Nephron (organoid): Measurements from ENCODE around the gene SOX18.

Experiments used
- H3K27ac Mint-ChIP-seq, 3 experiments: 2 replicates each; pipeline ENCODE4 v1.8.0; 2020; ENCODE audit warnings: mixed read lengths in 3 of 3, mild to moderate bottlenecking in 2 of 3, moderate library complexity in 1 of 3
- H3K27me3 Mint-ChIP-seq: 2 replicates; pipeline ENCODE4 v1.8.0; 2021; ENCODE audit warnings: low read depth, mild to moderate bottlenecking, moderate library complexity, mixed read lengths
- H3K36me3 Mint-ChIP-seq: 2 replicates; pipeline ENCODE4 v1.8.0; 2020; ENCODE audit warnings: low read depth, mixed read lengths
- H3K4me1 Mint-ChIP-seq: 2 replicates; pipeline ENCODE4 v1.8.0; 2020; ENCODE audit warnings: mixed read lengths
- H3K4me3 Mint-ChIP-seq, 3 experiments: 2 replicates each; pipeline ENCODE4 v1.8.0; 2020; ENCODE audit warnings: mild to moderate bottlenecking in 3 of 3, mixed read lengths in 3 of 3, moderate library complexity in 2 of 3
- H3K9me3 Mint-ChIP-seq: 2 replicates; pipeline ENCODE4 v1.8.0; 2020; ENCODE audit warnings: mixed read lengths
- TF ChIP-seq, protein P1 (sequence below), 3 experiments: fragments of 200-600 bp; sonication (generic); IDR thresholded peaks; one replicate each; pipeline ENCODE4 v1.5.0; 2021; ENCODE audit warnings: antibody characterized with exemption in 3 of 3; ENCODE audit not compliant: unreplicated experiment in 3 of 3

SOX18 gene

GRCh38 chr20:64082126-64082731, 32.8 kb upstream of the SOX18 start:
- Mint-ChIP-seq H3K9me3 (no peaks in the 10 kb centered on the region), H3K27me3 (peaks cover 51% of the 10 kb centered on the region), H3K27ac (peak overlapping the region in 1 of 3 experiments; percentile 48), H3K4me3 (peak overlapping the region; percentile 73 to 82 (median 81)), H3K4me1 (peaks cover 15% of the 10 kb centered on the region), H3K36me3 (no peaks in the 10 kb centered on the region)
- TF ChIP-seq, protein P1, sequence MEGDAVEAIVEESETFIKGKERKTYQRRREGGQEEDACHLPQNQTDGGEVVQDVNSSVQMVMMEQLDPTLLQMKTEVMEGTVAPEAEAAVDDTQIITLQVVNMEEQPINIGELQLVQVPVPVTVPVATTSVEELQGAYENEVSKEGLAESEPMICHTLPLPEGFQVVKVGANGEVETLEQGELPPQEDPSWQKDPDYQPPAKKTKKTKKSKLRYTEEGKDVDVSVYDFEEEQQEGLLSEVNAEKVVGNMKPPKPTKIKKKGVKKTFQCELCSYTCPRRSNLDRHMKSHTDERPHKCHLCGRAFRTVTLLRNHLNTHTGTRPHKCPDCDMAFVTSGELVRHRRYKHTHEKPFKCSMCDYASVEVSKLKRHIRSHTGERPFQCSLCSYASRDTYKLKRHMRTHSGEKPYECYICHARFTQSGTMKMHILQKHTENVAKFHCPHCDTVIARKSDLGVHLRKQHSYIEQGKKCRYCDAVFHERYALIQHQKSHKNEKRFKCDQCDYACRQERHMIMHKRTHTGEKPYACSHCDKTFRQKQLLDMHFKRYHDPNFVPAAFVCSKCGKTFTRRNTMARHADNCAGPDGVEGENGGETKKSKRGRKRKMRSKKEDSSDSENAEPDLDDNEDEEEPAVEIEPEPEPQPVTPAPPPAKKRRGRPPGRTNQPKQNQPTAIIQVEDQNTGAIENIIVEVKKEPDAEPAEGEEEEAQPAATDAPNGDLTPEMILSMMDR (IDR thresholded peaks at IDR 0.05; ENCODE audit: unreplicated experiment in 3 of 3) = no peak

GRCh38 chr20:64081624-64081964, 32.2 kb upstream of the SOX18 start:
- Mint-ChIP-seq H3K27me3 (peaks cover 48% of the 10 kb centered on the region), H3K9me3 (no peaks in the 10 kb centered on the region), H3K36me3 (no peaks in the 10 kb centered on the region), H3K4me1 (peaks cover 15% of the 10 kb centered on the region), H3K27ac (peak overlapping the region in 1 of 3 experiments; percentile 48), H3K4me3 (peak overlapping the region; percentile 73 to 82 (median 81))
- TF ChIP-seq, protein P1 (IDR thresholded peaks at IDR 0.05; ENCODE audit: unreplicated experiment in 3 of 3) = no peak

- peaks cover 43% of the 10 kb centered on the region for H3K27me3 Mint-ChIP-seq
- peak overlapping the region; percentile 13 to 49 (median 27) for H3K27ac Mint-ChIP-seq
- H3K4me3 Mint-ChIP-seq = peak overlapping the region; percentile 79 to 90 (median 85)
- TF ChIP-seq, protein P1 (IDR thresholded peaks at IDR 0.05; ENCODE audit: unreplicated experiment in 3 of 3) = no peak
- H3K9me3 Mint-ChIP-seq = no peaks in the 10 kb centered on the region
- H3K36me3 Mint-ChIP-seq = no peaks in the 10 kb centered on the region
- H3K4me1 Mint-ChIP-seq = peaks cover 15% of the 10 kb centered on the region
These were observed 31.6 kb upstream of the SOX18 start for GRCh38 chr20:64080813-64081623.

DNA sequence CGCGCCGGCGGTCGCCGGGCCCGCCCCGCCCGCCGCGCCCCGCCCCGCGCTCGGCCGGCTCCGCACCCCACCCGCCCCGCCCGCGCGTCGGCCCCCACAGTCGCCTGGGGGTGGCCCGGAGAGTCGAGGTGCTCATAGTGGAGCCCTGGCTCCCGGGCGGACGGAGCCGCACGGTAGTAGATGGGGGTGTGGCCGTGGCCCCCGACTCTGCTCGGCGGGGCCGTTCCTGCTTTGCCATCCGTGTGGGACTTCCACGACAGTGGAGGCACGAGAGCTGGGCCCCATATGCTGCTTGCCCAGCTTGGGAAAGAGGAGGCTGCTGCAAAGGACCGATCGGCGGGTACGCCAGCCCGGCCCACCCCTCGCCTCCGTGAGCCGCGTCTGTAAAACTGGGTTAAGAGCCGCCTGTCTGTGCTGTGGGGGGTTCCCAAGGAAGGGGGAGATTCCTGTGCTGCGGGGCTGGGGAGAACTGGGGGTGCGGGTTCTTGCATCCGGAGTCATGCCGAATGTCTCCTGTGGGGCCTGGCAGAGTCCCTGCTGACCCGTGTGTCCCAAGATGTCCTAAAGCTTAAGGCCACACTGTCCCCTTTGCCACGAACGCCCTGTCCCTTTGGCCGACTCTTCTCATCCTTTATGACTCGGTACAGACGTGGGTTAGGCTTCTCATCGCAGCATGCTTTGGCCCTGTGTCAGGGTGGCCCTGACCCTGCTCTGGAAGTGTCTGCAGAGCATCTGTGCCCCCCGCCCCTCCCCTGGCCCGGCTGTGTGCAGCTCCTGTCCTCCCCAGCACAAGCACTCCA, 30.8 kb upstream of the SOX18 start, which contains the start of gene OPRL1:
TSS of gene OPRL1 (plus strand) at position 70 of the 800 bp plus-strand sequence. CDS start 12,639 bp downstream, outside the sequence.
- H3K27ac Mint-ChIP-seq = peak within 1 kb of the TSS; percentile 13 to 49 (median 27)
- TF ChIP-seq, protein P1 (IDR thresholded peaks at IDR 0.05; ENCODE audit: unreplicated experiment in 3 of 3) = no peak
- H3K4me1 Mint-ChIP-seq = peaks cover 12% of the 10 kb centered on the region
- peaks cover 34% of the 10 kb centered on the region for H3K27me3 Mint-ChIP-seq
- peak within 1 kb of the TSS; percentile 79 to 90 (median 85) for H3K4me3 Mint-ChIP-seq
- H3K9me3 Mint-ChIP-seq = no peaks in the 10 kb centered on the region
- no peaks in the 10 kb centered on the region for H3K36me3 Mint-ChIP-seq

GRCh38 chr20:64079273-64080012, 30.0 kb upstream of the SOX18 start, which contains the start of gene RGS19:
Gene RGS19 (minus strand): TSS chr20:64079518. CDS start chr20:64076886, 2,632 bp downstream.
- Mint-ChIP-seq H3K4me3 (peak within 1 kb of the TSS; percentile 79 to 90 (median 85)), H3K4me1 (peaks cover 10% of the 10 kb centered on the region), H3K27me3 (peaks cover 28% of the 10 kb centered on the region), H3K9me3 (no peaks in the 10 kb centered on the region), H3K36me3 (no peaks in the 10 kb centered on the region), H3K27ac (peak within 1 kb of the TSS; percentile 13 to 49 (median 27))
- TF ChIP-seq, protein P1 (IDR thresholded peaks at IDR 0.05; ENCODE audit: unreplicated experiment in 3 of 3) = no peak
